GM19193 (cell line): ENCODE results near the gene R3HDM2.

Experiments
- POLR2A ChIP-seq: IDR thresholded peaks from 4 replicates; pipeline ENCODE4 v1.6.1; 2011; ENCODE audit not compliant: insufficient read depth, insufficient read length; ENCODE audit errors: extremely low read depth

R3HDM2 gene

GRCh38 chr12:57450057-57450456, 19.2 kb upstream of the R3HDM2 start:
- TF ChIP-seq POLR2A = no peak

- no peak for TF ChIP-seq POLR2A
These were observed 18.5 kb upstream of the R3HDM2 start for GRCh38 chr12:57449375-57449774.

- no peak for TF ChIP-seq POLR2A
These were observed 17.8 kb upstream of the R3HDM2 start for GRCh38 chr12:57448669-57449068.

- TF ChIP-seq POLR2A = no peak
These were observed 15.6 kb upstream of the R3HDM2 start for GRCh38 chr12:57446292-57446960.

- no peak for TF ChIP-seq POLR2A
These were observed 13.9 kb upstream of the R3HDM2 start for GRCh38 chr12:57444744-57445143.

- TF ChIP-seq POLR2A = no peak
These were observed 11.1 kb upstream of the R3HDM2 start for GRCh38 chr12:57441846-57442427.

- TF ChIP-seq POLR2A = no peak
These were observed 9.0 kb upstream of the R3HDM2 start for GRCh38 chr12:57439762-57440266.

- TF ChIP-seq POLR2A = no peak
These were observed 7.6 kb upstream of the R3HDM2 start for GRCh38 chr12:57438400-57438799.

- TF ChIP-seq POLR2A = no peak
These were observed 4.5 kb upstream of the R3HDM2 start for GRCh38 chr12:57435293-57435692.

- TF ChIP-seq POLR2A = no peak
These were observed 3.8 kb upstream of the R3HDM2 start, which contains the start of gene INHBC for GRCh38 chr12:57434517-57435223. Gene INHBC, plus strand, starts transcription at chr12:57434784. Its CDS starts 103 bp downstream, at chr12:57434887.

GRCh38 chr12:57433370-57433769, 2.5 kb upstream of the R3HDM2 start:
- no peak for TF ChIP-seq POLR2A

GRCh38 chr12:57431654-57432188, 878 bp upstream of the R3HDM2 start:
- no peak for TF ChIP-seq POLR2A

- TF ChIP-seq POLR2A = no peak
These were observed 522 bp downstream of the R3HDM2 start for GRCh38 chr12:57430112-57430930.

- no peak for TF ChIP-seq POLR2A
These were observed 1.3 kb downstream of the R3HDM2 start for GRCh38 chr12:57429473-57430111.
